Uterus (tissue), 2 donors: Measurements from ENCODE around the gene HDLBP.

Experiments
- CTCF ChIP-seq, 4 experiments: fragments of 200-600 bp in 2 of 4; fragments of 450-650 bp in 2 of 4; sonication (generic) in 2 of 4; IDR thresholded peaks; one replicate each; pipeline ENCODE4 v1.5.1; 2016 to 2019; ENCODE audit warnings: antibody characterized with exemption in 4 of 4, mild to moderate bottlenecking in 2 of 4, moderate library complexity in 1 of 4
- POLR2A ChIP-seq, 2 donors: fragments of 450-650 bp; IDR thresholded peaks; one replicate each; pipeline ENCODE4 v1.6.1; 2016; ENCODE audit warnings: antibody characterized with exemption in 2 of 2, mild to moderate bottlenecking in 1 of 2, moderate library complexity in 1 of 2

- TF ChIP-seq POLR2A (IDR thresholded peaks at IDR 0.05) (peak in 1 of 2 donors; percentile 29), CTCF (IDR thresholded peaks at IDR 0.05) (no peak)
Measured at GRCh38 chr2:241354668-241355658, 39.5 kb upstream of the HDLBP start.
